Measurements from ENCODE around the gene NCOA3. TPM values are rescaled to one million over a fixed set of nuclear protein-coding genes. Genes with fewer than 3 reads are reported as not detected.

NCOA3 gene
- 35.8 and 41.6 TPM in 2 replicates for total RNA-seq

DNA sequence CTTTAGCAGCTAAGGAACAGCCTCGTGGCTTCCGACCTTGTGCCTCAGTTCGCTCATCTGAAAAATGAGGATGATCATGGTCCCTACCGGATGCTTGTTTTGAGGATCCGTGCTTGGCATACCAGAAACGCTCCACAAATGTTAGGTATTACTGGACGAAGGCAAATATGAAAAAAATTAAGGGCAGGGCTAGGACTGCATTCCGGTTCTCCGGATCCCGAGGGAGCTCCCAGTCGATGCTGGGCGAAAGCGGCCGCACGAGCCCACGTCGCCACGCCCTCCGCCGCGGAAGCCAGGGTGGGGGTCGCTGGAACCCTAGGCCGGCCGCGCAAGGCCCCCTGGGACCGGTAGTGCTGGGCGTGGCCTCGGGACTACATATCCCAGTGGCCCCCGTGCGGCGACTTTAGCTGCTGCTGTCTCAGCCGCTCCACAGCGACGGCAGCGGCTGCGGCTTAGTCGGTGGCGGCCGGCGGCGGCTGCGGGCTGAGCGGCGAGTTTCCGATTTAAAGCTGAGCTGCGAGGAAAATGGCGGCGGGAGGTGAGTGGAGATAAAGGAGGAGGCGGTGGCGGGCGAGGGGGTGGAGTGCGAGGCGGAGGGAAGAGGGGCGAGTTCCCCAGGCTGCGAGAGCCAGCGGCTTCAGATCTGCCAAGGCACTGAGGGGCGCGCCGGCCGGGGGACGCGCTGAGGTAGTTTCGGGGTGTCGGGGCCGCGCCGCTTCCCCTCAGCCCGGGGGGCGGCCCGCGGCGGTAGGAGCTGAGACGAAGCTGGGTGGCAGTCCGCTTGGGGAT is at the start of gene NCOA3:
NCOA3 (plus strand) TSS at position 406 of the 789 bp plus-strand sequence. CDS start 120,361 bp downstream, outside the sequence.

Other genes with a start within 250 kb of the NCOA3 start
- 26.0 and 55.2 TPM in 2 replicates for gene ZMYND8, start 145.2 kb upstream of the NCOA3 start, total RNA-seq

Measured in dermis lymphatic vessel endothelial cell (primary cell).